ENCODE data around the gene MYH14.

Gene MYH14

GRCh38 chr19:50292216-50292827 lies 88.9 kb downstream of the MYH14 start:
- no peak for DNase-seq (ENCODE audit: low spot score)

GRCh38 chr19:50293263-50294004 lies 90.0 kb downstream of the MYH14 start:
- DNase-seq (ENCODE audit: low spot score) = no peak

- DNase-seq (ENCODE audit: low spot score) = peak; percentile 35
These were observed 96.6 kb downstream of the MYH14 start for GRCh38 chr19:50300051-50300450.

GRCh38 chr19:50300814-50301606 lies 97.6 kb downstream of the MYH14 start:
- DNase-seq (ENCODE audit: low spot score) = peak; percentile 85

- DNase-seq (ENCODE audit: low spot score) = no peak
These were observed 98.2 kb downstream of the MYH14 start for GRCh38 chr19:50301607-50301971.

- no peak for DNase-seq (ENCODE audit: low spot score)
These were observed 100.1 kb downstream of the MYH14 start for GRCh38 chr19:50303558-50303957.

- no peak for DNase-seq (ENCODE audit: low spot score)
These were observed 105.6 kb downstream of the MYH14 start for GRCh38 chr19:50308991-50309390.

- no peak for DNase-seq (ENCODE audit: low spot score)
These were observed 106.1 kb downstream of the MYH14 start for GRCh38 chr19:50309396-50310125.

- DNase-seq (ENCODE audit: low spot score) = no peak
These were observed 107.5 kb downstream of the MYH14 start for GRCh38 chr19:50310759-50311465.

GRCh38 chr19:50311723-50312635 lies 108.6 kb downstream of the MYH14 start:
- no peak for DNase-seq (ENCODE audit: low spot score)

- DNase-seq (ENCODE audit: low spot score) = no peak
These were observed 109.8 kb downstream of the MYH14 start for GRCh38 chr19:50312967-50313811.

GRCh38 chr19:50313812-50314536 lies 110.6 kb downstream of the MYH14 start:
- DNase-seq (ENCODE audit: low spot score) = no peak

GRCh38 chr19:50314724-50315708 lies 111.6 kb downstream of the MYH14 start:
- no peak for DNase-seq (ENCODE audit: low spot score)

- peak; percentile 11 for DNase-seq (ENCODE audit: low spot score)
These were observed 112.5 kb downstream of the MYH14 start for GRCh38 chr19:50315773-50316448.

GRCh38 chr19:50317115-50317514 lies 113.7 kb downstream of the MYH14 start:
- DNase-seq (ENCODE audit: low spot score) = no peak

GRCh38 chr19:50318438-50318837 lies 115.0 kb downstream of the MYH14 start:
- no peak for DNase-seq (ENCODE audit: low spot score)

- no peak for DNase-seq (ENCODE audit: low spot score)
These were observed 115.7 kb downstream of the MYH14 start for GRCh38 chr19:50319156-50319555.

All from RKO (cell line).